HG03064 (cell line): ENCODE measurements around the gene WDCP.
"Not testable (repeated sequence)": the region's sequence is repeated elsewhere in the genome, so short reads cannot be mapped to it uniquely, and the experiment has no call there.

Experiments
- ATAC-seq: cut with Tn5 transposase; IDR thresholded peaks from one replicate; pipeline ENCODE4 v1.9.1; 2021; ENCODE audit warnings: low read depth; ENCODE audit not compliant: unreplicated experiment

The WDCP gene

DNA sequence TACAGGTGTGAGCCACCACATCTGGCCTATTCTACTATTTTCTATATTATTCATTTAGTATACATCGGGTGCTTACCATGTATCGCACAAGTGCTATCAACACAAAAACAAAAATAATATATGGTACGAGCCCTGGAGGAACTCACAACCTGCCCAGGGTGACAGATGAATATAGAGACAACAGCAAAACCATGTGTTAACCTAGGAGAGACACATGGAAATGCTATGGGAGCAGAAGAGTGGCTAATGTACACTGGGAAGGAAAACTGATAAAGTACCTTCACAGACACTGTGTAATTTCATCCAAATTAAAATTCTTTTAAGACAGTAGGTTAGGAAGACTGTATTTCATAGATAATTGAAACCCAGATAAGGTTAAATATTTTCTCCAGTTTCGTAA is 25.1 kb upstream of the WDCP start:
- no peak for ATAC-seq

GRCh38 chr2:24065341-24065740 is 18.1 kb upstream of the WDCP start:
- no peak for ATAC-seq

GRCh38 chr2:24058564-24059271 is 11.5 kb upstream of the WDCP start:
- no peak for ATAC-seq

DNA sequence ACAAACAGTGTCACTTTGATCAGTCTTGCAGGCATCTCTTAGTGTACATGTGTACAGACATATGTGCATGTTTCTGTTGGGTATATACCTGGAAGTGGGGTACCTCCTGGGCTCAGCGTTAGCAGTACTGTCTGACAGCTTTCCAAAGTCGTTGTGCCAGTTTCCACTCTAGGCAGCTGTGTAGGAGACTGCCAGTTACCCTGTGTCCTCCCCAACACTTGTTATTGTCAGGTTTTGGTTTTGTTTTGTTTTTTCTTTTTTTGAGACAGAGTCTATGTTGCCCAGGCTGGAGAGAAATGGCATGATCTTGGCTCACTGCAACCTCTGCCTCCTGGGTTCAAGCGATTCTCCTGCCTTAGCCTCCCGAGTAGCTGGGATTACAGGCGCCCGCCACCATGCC is 8.6 kb upstream of the WDCP start:
- no peak for ATAC-seq

DNA sequence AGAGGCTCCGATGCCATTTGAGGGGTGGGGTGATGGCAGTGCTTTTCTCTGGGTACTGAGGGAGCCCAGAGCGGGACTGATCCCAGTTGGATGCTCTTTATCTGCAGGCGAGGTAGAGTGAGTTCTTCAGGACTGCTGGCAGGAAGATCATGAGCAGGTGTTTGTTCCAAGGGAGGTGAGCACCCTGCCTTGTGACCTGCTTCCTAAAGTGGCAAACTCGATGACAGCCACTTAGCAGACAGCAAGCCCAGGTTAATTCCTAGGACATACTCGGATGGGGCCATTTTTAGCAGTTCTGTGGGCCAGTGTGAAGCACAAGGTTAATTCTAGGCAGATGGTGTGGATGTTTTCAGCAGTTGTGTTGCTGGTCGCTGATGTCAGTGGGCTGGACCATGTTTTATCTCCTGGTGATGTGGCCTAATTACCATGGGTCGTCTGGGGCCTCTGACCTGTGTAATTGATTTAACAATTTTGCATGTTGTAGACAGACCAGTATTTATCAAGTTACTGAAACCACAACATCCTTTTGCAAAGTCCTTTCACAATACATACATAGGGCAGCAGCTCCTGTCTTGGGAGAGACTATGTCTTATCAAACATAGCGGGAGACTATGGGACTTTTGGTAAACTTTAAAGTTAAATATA is 7.3 kb upstream of the WDCP start:
- ATAC-seq = no peak

GRCh38 chr2:24052951-24053350 is 5.8 kb upstream of the WDCP start:
- ATAC-seq = no peak

GRCh38 chr2:24051833-24052232 is 4.6 kb upstream of the WDCP start:
- ATAC-seq = no peak

GRCh38 chr2:24050041-24050979 is 3.1 kb upstream of the WDCP start:
- ATAC-seq = no peak

DNA sequence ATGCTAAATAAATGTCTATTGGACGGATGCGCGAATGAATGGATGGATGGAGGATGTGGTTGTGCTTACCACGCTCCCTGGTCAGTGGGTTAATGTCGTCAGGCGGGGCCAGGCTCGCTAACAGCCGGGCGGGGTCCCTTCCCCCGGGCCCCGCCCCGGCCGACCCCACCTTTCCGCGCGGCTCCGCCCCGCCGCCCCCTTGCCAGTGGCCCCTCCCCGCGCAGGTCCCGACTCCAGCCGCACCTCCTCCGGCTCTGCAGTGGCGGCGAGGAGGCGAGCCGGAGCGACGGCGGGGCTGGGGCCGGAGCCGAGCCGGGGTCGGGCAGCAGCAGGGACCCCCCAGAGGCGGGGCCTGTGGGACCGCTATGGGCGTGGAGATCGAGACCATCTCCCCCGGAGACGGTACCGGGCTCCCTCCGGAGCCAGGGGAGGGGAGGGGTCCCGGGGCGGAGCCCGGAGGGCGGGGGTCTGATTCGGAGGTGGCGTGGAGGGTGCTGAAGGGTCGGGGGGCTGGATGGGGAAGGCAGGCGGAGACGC is 2.4 kb upstream of the WDCP start, which contains the start of gene FKBP1B:
Gene FKBP1B (plus strand): TSS at position 257 of the 537 bp plus-strand sequence. CDS start 109 bp downstream, at position 366.
- no peak for ATAC-seq

GRCh38 chr2:24048769-24049484 is 1.7 kb upstream of the WDCP start:
- no peak for ATAC-seq

DNA sequence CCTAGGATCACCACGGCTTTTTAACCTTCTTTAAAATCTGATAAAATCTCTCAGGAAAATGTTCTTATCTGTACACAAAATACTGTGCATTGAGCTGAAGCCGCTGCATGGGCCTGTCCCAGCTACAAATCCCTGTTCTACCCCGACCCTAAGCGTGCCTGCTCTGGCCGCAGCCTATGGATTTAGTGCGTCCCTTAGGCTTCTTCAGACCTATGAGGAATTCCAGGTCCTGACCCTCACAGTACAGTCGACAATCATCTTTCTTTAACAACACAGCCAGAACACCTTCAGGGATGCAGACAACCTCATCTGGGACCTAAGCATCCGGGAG is 477 bp upstream of the WDCP start:
- ATAC-seq = no peak

- ATAC-seq = no peak
These were observed 627 bp downstream of the WDCP start for GRCh38 chr2:24046599-24046929.

- ATAC-seq = no peak
These were observed 1.4 kb downstream of the WDCP start for GRCh38 chr2:24045511-24046508.

DNA sequence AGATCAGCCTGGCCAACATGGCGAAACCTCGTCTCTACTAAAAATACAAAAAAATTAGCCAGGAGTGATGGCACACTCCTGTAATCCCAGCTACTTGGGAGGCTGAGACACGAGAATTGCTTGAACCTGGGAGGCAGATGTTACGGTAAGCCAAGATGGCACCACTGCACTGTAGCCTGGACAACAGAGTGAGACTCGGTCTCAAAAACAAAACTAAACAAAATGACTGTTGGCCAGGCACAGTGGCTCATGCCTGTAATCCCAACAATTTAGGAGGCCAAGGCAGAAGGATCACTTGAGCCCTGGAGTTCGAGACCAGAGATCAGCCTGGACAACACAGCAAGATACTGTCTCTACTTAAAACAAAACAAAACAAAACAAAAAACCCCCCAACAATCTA is 4.1 kb downstream of the WDCP start:
- ATAC-seq = not testable (repeated sequence)

DNA sequence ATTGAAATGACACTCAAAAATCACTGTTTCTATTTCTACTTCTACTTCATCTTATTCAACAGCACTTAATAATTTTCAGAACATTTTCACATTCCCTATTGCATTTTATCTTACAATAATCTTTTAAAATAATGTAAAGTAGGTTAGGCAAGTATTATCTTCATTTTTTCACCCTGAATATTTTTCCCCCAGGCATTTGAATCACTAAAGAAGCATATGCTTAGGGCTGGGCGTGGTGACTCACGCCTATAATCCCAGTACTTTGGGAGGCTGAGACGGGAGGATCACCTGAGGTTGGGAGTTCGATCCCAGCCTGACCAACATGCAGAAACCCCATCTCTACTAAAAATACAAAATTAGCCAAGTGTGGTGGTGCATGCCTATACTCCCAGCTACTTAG is 6.7 kb downstream of the WDCP start:
- no peak for ATAC-seq

- no peak for ATAC-seq
These were observed 8.2 kb downstream of the WDCP start for GRCh38 chr2:24038786-24039499.

DNA sequence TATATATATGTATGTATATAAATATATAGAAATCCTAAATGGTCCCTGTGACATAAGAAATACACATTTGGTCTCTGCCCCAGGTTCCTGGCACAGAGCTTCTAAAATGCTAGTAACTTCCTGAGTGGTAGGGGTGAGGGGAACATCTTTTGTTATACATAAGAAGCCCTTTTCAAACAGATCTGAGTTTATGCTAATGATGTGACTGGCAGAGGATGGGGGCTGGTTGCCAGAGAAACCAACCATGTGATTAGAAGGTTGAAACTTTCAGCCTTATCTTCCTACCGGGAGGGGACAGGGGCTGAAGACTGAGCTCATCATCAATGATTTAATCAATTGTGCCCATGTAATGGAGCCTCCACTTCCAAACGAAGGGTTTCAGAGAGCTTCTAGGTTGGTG is 21.0 kb downstream of the WDCP start:
- no peak for ATAC-seq

DNA sequence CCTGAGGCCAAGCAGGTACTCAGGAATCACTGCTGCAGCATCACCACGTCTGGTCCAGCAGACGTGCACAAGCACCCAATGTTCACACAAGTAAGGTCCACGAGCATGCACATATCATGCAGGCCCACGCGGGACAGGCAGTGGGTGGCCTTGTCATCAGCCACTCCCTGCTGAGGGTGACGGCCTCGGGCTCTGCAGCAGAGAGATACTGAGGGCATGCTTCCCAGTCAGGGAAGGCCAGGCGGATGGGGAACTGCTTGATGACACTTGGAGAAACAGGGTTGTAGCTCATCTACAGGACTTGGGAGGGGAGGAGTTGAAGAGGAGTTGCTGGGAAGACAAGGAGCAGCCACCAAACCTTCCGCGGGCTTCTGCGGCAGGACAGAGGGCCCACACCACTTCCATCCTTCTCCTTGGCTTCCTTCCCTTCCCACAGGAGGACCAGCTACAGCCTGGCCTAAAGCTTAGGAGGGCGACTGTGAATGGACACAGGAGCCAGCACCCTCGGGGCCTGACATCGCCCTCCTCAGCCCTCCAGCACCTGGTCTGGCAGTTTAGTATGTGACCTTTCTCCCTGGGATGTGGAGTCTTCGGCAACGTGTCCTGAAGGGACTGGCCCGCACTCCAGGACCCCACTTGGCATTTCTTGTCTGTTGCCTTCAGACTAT is 22.1 kb downstream of the WDCP start:
- ATAC-seq = no peak
